Stimulated activated naive B cell treated with anti-CD40 and anti-IgM and Interleukin-4, amounts not matched to agents 10 μg/mL and 1 μg/mL and 100 μg/mL, for 72 hours (primary cell): ENCODE measurements around the gene SLX4.

Experiments used
- ATAC-seq, 2 donors: fragments of 150-1000 bp; cut with Tn5 transposase; replicated peaks; 2 replicates each; pipeline ENCODE4 v1.10.0; 2021; ENCODE audit warnings: moderate library complexity in 1 of 2
- DNase-seq: peaks from one replicate; pipeline ENCODE4 v3.0.0; 2021
- H3K27ac Mint-ChIP-seq: one replicate; pipeline ENCODE4 v1.8.0; 2022; ENCODE audit warnings: mild to moderate bottlenecking, mixed read lengths
- H3K27me3 Mint-ChIP-seq, 2 donors: one replicate each; pipeline ENCODE4 v1.8.0; 2022; ENCODE audit warnings: mixed read lengths in 2 of 2
- H3K36me3 Mint-ChIP-seq, 2 donors: one replicate each; pipeline ENCODE4 v1.8.0; 2022; ENCODE audit warnings: mixed read lengths in 2 of 2, mild to moderate bottlenecking in 1 of 2
- H3K4me1 Mint-ChIP-seq, 2 donors: one replicate each; pipeline ENCODE4 v1.8.0; 2022; ENCODE audit warnings: mixed read lengths in 2 of 2, mild to moderate bottlenecking in 1 of 2
- H3K4me3 Mint-ChIP-seq, 2 donors: one replicate each; pipeline ENCODE4 v1.8.0; 2022; ENCODE audit warnings: mild to moderate bottlenecking in 2 of 2, mixed read lengths in 2 of 2, moderate library complexity in 1 of 2
- H3K9me3 Mint-ChIP-seq, 2 donors: one replicate each; pipeline ENCODE4 v1.8.0; 2022; ENCODE audit warnings: mixed read lengths in 2 of 2, mild to moderate bottlenecking in 1 of 2

SLX4 gene

GRCh38 chr16:3646348-3646920, 35.0 kb upstream of the SLX4 start:
- Mint-ChIP-seq H3K4me1 (peaks cover 0 to 2% of the 10 kb centered on the region in 2 donors), H3K27me3 (no peaks in the 10 kb centered on the region), H3K27ac (no peak overlapping the region), H3K9me3 (no peaks in the 10 kb centered on the region), H3K36me3 (peaks cover 20 to 32% of the 10 kb centered on the region in 2 donors), H3K4me3 (no peak overlapping the region)
- ATAC-seq (no peak), DNase-seq (no peak)

- Mint-ChIP-seq H3K27ac (peak overlapping the region; percentile 76), H3K9me3 (no peaks in the 10 kb centered on the region), H3K36me3 (peaks cover 20 to 24% of the 10 kb centered on the region in 2 donors), H3K4me3 (no peak overlapping the region), H3K27me3 (no peaks in the 10 kb centered on the region), H3K4me1 (peaks cover 0 to 1% of the 10 kb centered on the region in 2 donors)
- ATAC-seq: no peak
- DNase-seq: no peak
Observed at GRCh38 chr16:3645504-3646347, 34.3 kb upstream of the SLX4 start.

- DNase-seq: no peak
- peaks cover 0 to 3% of the 10 kb centered on the region in 2 donors for H3K4me1 Mint-ChIP-seq
- ATAC-seq: no peak
- peak overlapping the region; percentile 76 for H3K27ac Mint-ChIP-seq
- no peaks in the 10 kb centered on the region for H3K27me3 Mint-ChIP-seq
- H3K9me3 Mint-ChIP-seq: no peaks in the 10 kb centered on the region
- no peak overlapping the region for H3K4me3 Mint-ChIP-seq
- peaks cover 22 to 27% of the 10 kb centered on the region in 2 donors for H3K36me3 Mint-ChIP-seq
Observed at GRCh38 chr16:3645108-3645503, 33.7 kb upstream of the SLX4 start.

- no peak for DNase-seq
- ATAC-seq: no peak
- peaks cover 22 to 26% of the 10 kb centered on the region in 2 donors for H3K36me3 Mint-ChIP-seq
Observed at GRCh38 chr16:3643095-3643730, 31.8 kb upstream of the SLX4 start.

GRCh38 chr16:3642397-3643094, 31.1 kb upstream of the SLX4 start:
- Mint-ChIP-seq H3K27me3 (no peaks in the 10 kb centered on the region), H3K4me3 (no peak overlapping the region), H3K36me3 (peaks cover 22 to 26% of the 10 kb centered on the region in 2 donors), H3K9me3 (peaks cover 0 to 3% of the 10 kb centered on the region in 2 donors), H3K4me1 (peaks cover 11 to 12% of the 10 kb centered on the region in 2 donors), H3K27ac (peak overlapping the region; percentile 26)
- ATAC-seq: no peak
- no peak for DNase-seq

More at GRCh38 chr16:3643095-3643730, 31.8 kb upstream of the SLX4 start:
- Mint-ChIP-seq H3K9me3 (peaks cover 0 to 3% of the 10 kb centered on the region in 2 donors), H3K4me1 (peaks cover 5 to 7% of the 10 kb centered on the region in 2 donors), H3K27ac (no peak overlapping the region), H3K4me3 (no peak overlapping the region), H3K27me3 (no peaks in the 10 kb centered on the region)

- peak overlapping the region; percentile 26 for H3K27ac Mint-ChIP-seq
Observed at GRCh38 chr16:3641801-3642396, 30.5 kb upstream of the SLX4 start.

GRCh38 chr16:3640632-3641501, 29.5 kb upstream of the SLX4 start:
- H3K27ac Mint-ChIP-seq: no peak overlapping the region
- H3K4me3 Mint-ChIP-seq: no peak overlapping the region
- ATAC-seq: no peak

More at GRCh38 chr16:3641801-3642396, 30.5 kb upstream of the SLX4 start:
- Mint-ChIP-seq H3K4me3 (no peak overlapping the region), H3K36me3 (peaks cover 22 to 26% of the 10 kb centered on the region in 2 donors), H3K27me3 (no peaks in the 10 kb centered on the region), H3K9me3 (peaks cover 0 to 3% of the 10 kb centered on the region in 2 donors), H3K4me1 (peaks cover 16 to 18% of the 10 kb centered on the region in 2 donors)
- ATAC-seq: no peak
- no peak for DNase-seq

GRCh38 chr16:3640207-3640606, 28.8 kb upstream of the SLX4 start:
- Mint-ChIP-seq H3K27ac (no peak overlapping the region), H3K9me3 (peaks cover 0 to 3% of the 10 kb centered on the region in 2 donors), H3K27me3 (no peaks in the 10 kb centered on the region), H3K4me1 (peaks cover 21 to 31% of the 10 kb centered on the region in 2 donors), H3K4me3 (no peak overlapping the region), H3K36me3 (peaks cover 16 to 22% of the 10 kb centered on the region in 2 donors)
- ATAC-seq (no peak), DNase-seq (no peak)

More at GRCh38 chr16:3640632-3641501, 29.5 kb upstream of the SLX4 start:
- Mint-ChIP-seq H3K36me3 (peaks cover 20 to 22% of the 10 kb centered on the region in 2 donors), H3K9me3 (peaks cover 0 to 3% of the 10 kb centered on the region in 2 donors), H3K27me3 (no peaks in the 10 kb centered on the region), H3K4me1 (peaks cover 19 to 28% of the 10 kb centered on the region in 2 donors)
- DNase-seq: no peak

GRCh38 chr16:3638916-3639644, 27.7 kb upstream of the SLX4 start:
- peaks cover 14 to 22% of the 10 kb centered on the region in 2 donors for H3K36me3 Mint-ChIP-seq
- peaks cover 21 to 31% of the 10 kb centered on the region in 2 donors for H3K4me1 Mint-ChIP-seq
- DNase-seq: no peak
- H3K27ac Mint-ChIP-seq: no peak overlapping the region
- ATAC-seq: no peak
- no peaks in the 10 kb centered on the region for H3K27me3 Mint-ChIP-seq
- peaks cover 0 to 3% of the 10 kb centered on the region in 2 donors for H3K9me3 Mint-ChIP-seq
- no peak overlapping the region for H3K4me3 Mint-ChIP-seq

- DNase-seq (peak; percentile 24), ATAC-seq (peak; percentile 84 to 90)
- Mint-ChIP-seq H3K4me1 (peaks cover 21 to 32% of the 10 kb centered on the region in 2 donors), H3K27ac (peak overlapping the region; percentile 92), H3K36me3 (peaks cover 6 to 12% of the 10 kb centered on the region in 2 donors), H3K9me3 (peaks cover 0 to 3% of the 10 kb centered on the region in 2 donors), H3K4me3 (peak overlapping the region; percentile 14 to 47), H3K27me3 (no peaks in the 10 kb centered on the region)
Observed at GRCh38 chr16:3637371-3637923, 26.0 kb upstream of the SLX4 start.

- DNase-seq: no peak
- no peaks in the 10 kb centered on the region for H3K36me3 Mint-ChIP-seq
- H3K4me3 Mint-ChIP-seq: no peak overlapping the region
- peak overlapping the region; percentile 37 for H3K27ac Mint-ChIP-seq
- no peaks in the 10 kb centered on the region for H3K27me3 Mint-ChIP-seq
- no peaks in the 10 kb centered on the region for H3K9me3 Mint-ChIP-seq
- ATAC-seq: peak; percentile 89 to 92
- H3K4me1 Mint-ChIP-seq: peaks cover 22 to 35% of the 10 kb centered on the region in 2 donors
Observed at GRCh38 chr16:3625911-3626732, 14.7 kb upstream of the SLX4 start.
